Activated CD8-positive, alpha-beta memory T cell treated with anti-CD3 and anti-CD28 coated beads, Interleukin-2, amount 10 ng/mL, durations not matched to agents 7 days and 5 days (primary cell): ENCODE data around the gene KDM2B. TPM values are rescaled to one million over a fixed set of nuclear protein-coding genes. Genes with fewer than 3 reads are reported as not detected.
"Not testable (repeated sequence)": the region's sequence is repeated elsewhere in the genome, so short reads cannot be mapped to it uniquely, and the experiment has no call there.

Experiments
- ATAC-seq: fragments of 150-1000 bp; cut with Tn5 transposase; one replicate; pipeline ENCODE4 v1.10.0; 2021; ENCODE audit warnings: moderate library complexity
- CTCF ChIA-PET: fragments of 350-600 bp; sonication (Branson Sonifier 250); formaldehyde crosslinking; loops from one replicate; lab custom pipeline; 2021; ENCODE audit warnings: antibody characterized with exemption; lab: Charles Lee
- DNase-seq: peaks from one replicate; pipeline ENCODE4 v3.0.0-alpha.2; 2020
- H3K27ac Mint-ChIP-seq: one replicate; pipeline ENCODE4 v1.8.0; 2021; ENCODE audit warnings: mild to moderate bottlenecking, mixed read lengths
- H3K27me3 Mint-ChIP-seq: one replicate; pipeline ENCODE4 v1.8.0; 2021; ENCODE audit warnings: mixed read lengths
- H3K36me3 Mint-ChIP-seq: one replicate; pipeline ENCODE4 v1.8.0; 2021; ENCODE audit warnings: mild to moderate bottlenecking, mixed read lengths
- H3K4me1 Mint-ChIP-seq: one replicate; pipeline ENCODE4 v1.8.0; 2021; ENCODE audit warnings: mixed read lengths
- H3K4me3 Mint-ChIP-seq: one replicate; pipeline ENCODE4 v1.8.0; 2021; ENCODE audit warnings: mild to moderate bottlenecking, moderate library complexity, mixed read lengths
- H3K9me3 Mint-ChIP-seq: one replicate; pipeline ENCODE4 v1.8.0; 2022; ENCODE audit warnings: low read depth, mixed read lengths
- total RNA-seq, 2 experiments: library from RNA; stranded (reverse); gene quantifications; one replicate each; pipeline ENCODE4 v1.2.3, GENCODE V29; 2021

Gene KDM2B
- total RNA-seq, 2 experiments from 2014 or later = 63.8 to 64.8 TPM

GRCh38 chr12:121608301-121608700 is 27.5 kb upstream of the KDM2B start:
- H3K36me3 Mint-ChIP-seq = no peaks in the 10 kb centered on the region
- ATAC-seq (no peak), DNase-seq (no peak)
- H3K27me3 Mint-ChIP-seq = no peaks in the 10 kb centered on the region
- H3K27ac Mint-ChIP-seq = no peak overlapping the region
- peaks cover 2% of the 10 kb centered on the region for H3K4me1 Mint-ChIP-seq
- H3K4me3 Mint-ChIP-seq = no peak overlapping the region
- CTCF ChIA-PET = no interaction called here
- no peaks in the 10 kb centered on the region for H3K9me3 Mint-ChIP-seq

GRCh38 chr12:121603581-121603980 is 22.8 kb upstream of the KDM2B start:
- no peaks in the 10 kb centered on the region for H3K27me3 Mint-ChIP-seq
- H3K27ac Mint-ChIP-seq = no peak overlapping the region
- no peaks in the 10 kb centered on the region for H3K36me3 Mint-ChIP-seq
- DNase-seq = no peak
- no peaks in the 10 kb centered on the region for H3K4me1 Mint-ChIP-seq
- H3K9me3 Mint-ChIP-seq = no peaks in the 10 kb centered on the region
- ATAC-seq = no peak
- no peak overlapping the region for H3K4me3 Mint-ChIP-seq
- CTCF ChIA-PET = no interaction called here

GRCh38 chr12:121602766-121603165 is 21.9 kb upstream of the KDM2B start:
- CTCF ChIA-PET = no interaction called here
- H3K27ac Mint-ChIP-seq = no peak overlapping the region
- ATAC-seq (no peak), DNase-seq (no peak)
- H3K27me3 Mint-ChIP-seq = no peaks in the 10 kb centered on the region
- no peaks in the 10 kb centered on the region for H3K9me3 Mint-ChIP-seq
- no peak overlapping the region for H3K4me3 Mint-ChIP-seq
- H3K36me3 Mint-ChIP-seq = no peaks in the 10 kb centered on the region
- no peaks in the 10 kb centered on the region for H3K4me1 Mint-ChIP-seq

- H3K9me3 Mint-ChIP-seq = no peaks in the 10 kb centered on the region
- no peaks in the 10 kb centered on the region for H3K36me3 Mint-ChIP-seq
- H3K4me3 Mint-ChIP-seq = no peak overlapping the region
- ATAC-seq = no peak
- CTCF ChIA-PET = interaction anchor here (0.8 to 1.4 kb wide), 3 partner anchors 17 to 179 kb away, joined by 3 to 4 read pairs (median 3); no protein-coding TSS in a partner anchor
- DNase-seq = no peak
- H3K27me3 Mint-ChIP-seq = no peaks in the 10 kb centered on the region
- no peaks in the 10 kb centered on the region for H3K4me1 Mint-ChIP-seq
- no peak overlapping the region for H3K27ac Mint-ChIP-seq
These were observed 20.0 kb upstream of the KDM2B start for GRCh38 chr12:121600702-121601336.

GRCh38 chr12:121596526-121596925 is 15.7 kb upstream of the KDM2B start:
- no peaks in the 10 kb centered on the region for H3K36me3 Mint-ChIP-seq
- no peaks in the 10 kb centered on the region for H3K9me3 Mint-ChIP-seq
- CTCF ChIA-PET = no interaction called here
- H3K4me3 Mint-ChIP-seq = no peak overlapping the region
- H3K27me3 Mint-ChIP-seq = no peaks in the 10 kb centered on the region
- H3K4me1 Mint-ChIP-seq = peaks cover 9% of the 10 kb centered on the region
- H3K27ac Mint-ChIP-seq = no peak overlapping the region
- ATAC-seq (no peak), DNase-seq (no peak)

GRCh38 chr12:121595520-121595919 is 14.7 kb upstream of the KDM2B start:
- DNase-seq (no peak), ATAC-seq (no peak)
- peaks cover 19% of the 10 kb centered on the region for H3K4me1 Mint-ChIP-seq
- no peak overlapping the region for H3K4me3 Mint-ChIP-seq
- no peaks in the 10 kb centered on the region for H3K36me3 Mint-ChIP-seq
- H3K27me3 Mint-ChIP-seq = no peaks in the 10 kb centered on the region
- CTCF ChIA-PET = interaction anchor here (1.0 kb wide), 1 partner anchor 16 kb away, joined by 3 read pairs; no protein-coding TSS in a partner anchor
- no peaks in the 10 kb centered on the region for H3K9me3 Mint-ChIP-seq
- no peak overlapping the region for H3K27ac Mint-ChIP-seq

- Mint-ChIP-seq H3K4me3 (no peak overlapping the region), H3K36me3 (no peaks in the 10 kb centered on the region), H3K27me3 (no peaks in the 10 kb centered on the region), H3K4me1 (peaks cover 27% of the 10 kb centered on the region), H3K27ac (peak overlapping the region; percentile 14), H3K9me3 (no peaks in the 10 kb centered on the region)
- CTCF ChIA-PET = no interaction called here
- ATAC-seq (no peak), DNase-seq (no peak)
These were observed 11.5 kb upstream of the KDM2B start for GRCh38 chr12:121592320-121592719.

GRCh38 chr12:121590476-121591143 is 9.8 kb upstream of the KDM2B start:
- no peaks in the 10 kb centered on the region for H3K27me3 Mint-ChIP-seq
- ATAC-seq (peak; percentile 77), DNase-seq (peak; percentile 81)
- H3K4me3 Mint-ChIP-seq = peak overlapping the region; percentile 72
- H3K36me3 Mint-ChIP-seq = no peaks in the 10 kb centered on the region
- no peaks in the 10 kb centered on the region for H3K9me3 Mint-ChIP-seq
- peaks cover 27% of the 10 kb centered on the region for H3K4me1 Mint-ChIP-seq
- CTCF ChIA-PET = interaction anchor here (1.1 to 2.1 kb wide), 6 partner anchors 9 to 183 kb away, joined by 3 to 11 read pairs (median 5); partner anchors contain the start of genes KDM2B and MORN3
- H3K27ac Mint-ChIP-seq = peak overlapping the region; percentile 99

GRCh38 chr12:121584885-121585284 is 4.1 kb upstream of the KDM2B start:
- peaks cover 23% of the 10 kb centered on the region for H3K4me1 Mint-ChIP-seq
- not testable (repeated sequence) for H3K9me3 Mint-ChIP-seq, ATAC-seq, DNase-seq, H3K36me3 Mint-ChIP-seq, H3K27ac Mint-ChIP-seq, H3K27me3 Mint-ChIP-seq, H3K4me3 Mint-ChIP-seq
- CTCF ChIA-PET = interaction anchor here (2.6 to 2.7 kb wide), 2 partner anchors 32 to 42 kb away, joined by 6 to 8 read pairs; partner anchors contain the start of gene ORAI1

- H3K4me1 Mint-ChIP-seq = peaks cover 19% of the 10 kb centered on the region
- not testable (repeated sequence) for H3K27ac Mint-ChIP-seq
These were observed 2.5 kb upstream of the KDM2B start for GRCh38 chr12:121583334-121583661.

GRCh38 chr12:121582583-121583333 is 1.9 kb upstream of the KDM2B start:
- H3K4me3 Mint-ChIP-seq = no peak overlapping the region
- no peaks in the 10 kb centered on the region for H3K36me3 Mint-ChIP-seq
- ATAC-seq (no peak), DNase-seq (no peak)
- peaks cover 19% of the 10 kb centered on the region for H3K4me1 Mint-ChIP-seq
- H3K27me3 Mint-ChIP-seq = no peaks in the 10 kb centered on the region
- CTCF ChIA-PET = interaction anchor here (2.6 to 2.7 kb wide), 2 partner anchors 30 to 44 kb away, joined by 6 to 8 read pairs; partner anchors contain the start of gene ORAI1
- no peaks in the 10 kb centered on the region for H3K9me3 Mint-ChIP-seq
- H3K27ac Mint-ChIP-seq = peak overlapping the region; percentile 34

More at GRCh38 chr12:121583334-121583661, 2.5 kb upstream of the KDM2B start:
- not testable (repeated sequence) for DNase-seq, H3K36me3 Mint-ChIP-seq, ATAC-seq, H3K9me3 Mint-ChIP-seq, H3K27me3 Mint-ChIP-seq, H3K4me3 Mint-ChIP-seq
- CTCF ChIA-PET = interaction anchor here (2.6 to 2.7 kb wide), 2 partner anchors 30 to 44 kb away, joined by 6 to 8 read pairs; partner anchors contain the start of gene ORAI1

GRCh38 chr12:121581686-121582429 is 1.0 kb upstream of the KDM2B start:
- Mint-ChIP-seq H3K27ac (peak overlapping the region; percentile 96), H3K27me3 (no peaks in the 10 kb centered on the region)
- ATAC-seq = no peak

More at GRCh38 chr12:121581686-121582429, 1.0 kb upstream of the KDM2B start:
- no peaks in the 10 kb centered on the region for H3K36me3 Mint-ChIP-seq
- no peaks in the 10 kb centered on the region for H3K9me3 Mint-ChIP-seq
- H3K4me1 Mint-ChIP-seq = peaks cover 26% of the 10 kb centered on the region
- CTCF ChIA-PET = interaction anchor here (1.1 to 4.1 kb wide), 5 partner anchors 8 to 45 kb away, joined by 4 to 44 read pairs (median 5); partner anchors contain the start of gene ORAI1
- DNase-seq = no peak
- H3K4me3 Mint-ChIP-seq = peak overlapping the region; percentile 85
